ENCODE measurements around the gene NTN1. TPM values are rescaled to one million over a fixed set of nuclear protein-coding genes. Genes with fewer than 3 reads are reported as not detected.
"Not testable (repeated sequence)": the region's sequence is repeated elsewhere in the genome, so short reads cannot be mapped to it uniquely, and the experiment has no call there.

NTN1 gene
- total RNA-seq, 2 experiments from 2014 or later = 0.09 TPM; not detected in 1

DNA sequence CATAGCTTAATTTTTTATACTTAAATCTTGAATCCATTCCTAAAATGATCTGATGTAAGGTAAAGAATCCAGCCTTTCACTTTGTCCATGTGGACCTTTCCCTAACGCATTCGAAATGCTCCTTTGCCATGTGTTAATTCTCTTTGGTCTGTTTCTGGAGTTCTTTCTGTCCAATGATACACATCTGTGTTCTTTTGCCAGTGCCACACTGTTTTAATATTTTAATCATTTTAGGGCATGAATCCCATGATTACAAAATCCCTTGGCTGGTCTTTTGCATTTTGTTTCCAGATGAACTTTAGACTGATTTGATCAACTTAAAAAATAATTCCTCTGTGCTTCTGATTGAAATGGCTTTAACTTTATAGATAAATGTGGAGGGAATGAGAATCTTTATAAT is 74.1 kb downstream of the NTN1 start:
- ATAC-seq (ENCODE audit: low read depth) = no peak
- H3K27me3 Mint-ChIP-seq = peaks cover 5% of the 10 kb centered on the region
- H3K36me3 Mint-ChIP-seq = no peaks in the 10 kb centered on the region
- no peaks in the 10 kb centered on the region for H3K9me3 Mint-ChIP-seq
- no peak overlapping the region for H3K4me3 Mint-ChIP-seq
- no peak overlapping the region for H3K27ac Mint-ChIP-seq
- DNase-seq = no peak
- H3K4me1 Mint-ChIP-seq = no peaks in the 10 kb centered on the region
- POLR2A ChIA-PET = no interaction called here

DNA sequence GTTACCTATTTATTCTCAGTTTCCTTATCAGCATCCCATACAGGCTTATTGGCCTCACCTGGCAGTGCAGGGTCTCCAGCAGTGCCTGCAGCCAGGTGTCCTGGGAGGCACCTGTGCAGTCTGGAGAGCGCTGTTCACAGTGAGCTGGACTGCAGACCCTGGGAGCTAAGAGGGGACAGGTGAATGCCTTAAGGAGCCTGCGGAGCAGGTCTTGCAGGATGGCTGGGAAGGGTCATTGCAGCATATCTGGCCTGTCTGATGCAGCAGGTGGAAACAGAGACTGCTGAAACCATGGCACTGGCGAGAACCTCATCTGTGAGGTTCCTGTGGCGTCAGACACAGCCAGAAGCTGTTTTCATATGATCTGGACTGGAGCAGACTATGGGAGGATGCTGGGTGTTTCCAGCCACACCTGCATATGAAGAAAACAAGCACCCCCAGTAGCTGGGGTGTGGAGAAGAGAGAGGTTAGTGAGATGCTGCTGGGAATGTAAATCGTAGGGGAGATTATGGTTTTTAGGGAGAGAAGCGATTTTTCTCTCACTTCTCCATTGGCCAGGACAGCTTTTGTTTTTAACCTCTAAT is 77.0 kb downstream of the NTN1 start:
- no peak overlapping the region for H3K27ac Mint-ChIP-seq
- H3K36me3 Mint-ChIP-seq = no peaks in the 10 kb centered on the region
- H3K27me3 Mint-ChIP-seq = peaks cover 5% of the 10 kb centered on the region
- peaks cover 10% of the 10 kb centered on the region for H3K9me3 Mint-ChIP-seq
- no peak for DNase-seq
- no peak for ATAC-seq (ENCODE audit: low read depth)
- H3K4me1 Mint-ChIP-seq = no peaks in the 10 kb centered on the region
- POLR2A ChIA-PET = no interaction called here
- H3K4me3 Mint-ChIP-seq = no peak overlapping the region

DNA sequence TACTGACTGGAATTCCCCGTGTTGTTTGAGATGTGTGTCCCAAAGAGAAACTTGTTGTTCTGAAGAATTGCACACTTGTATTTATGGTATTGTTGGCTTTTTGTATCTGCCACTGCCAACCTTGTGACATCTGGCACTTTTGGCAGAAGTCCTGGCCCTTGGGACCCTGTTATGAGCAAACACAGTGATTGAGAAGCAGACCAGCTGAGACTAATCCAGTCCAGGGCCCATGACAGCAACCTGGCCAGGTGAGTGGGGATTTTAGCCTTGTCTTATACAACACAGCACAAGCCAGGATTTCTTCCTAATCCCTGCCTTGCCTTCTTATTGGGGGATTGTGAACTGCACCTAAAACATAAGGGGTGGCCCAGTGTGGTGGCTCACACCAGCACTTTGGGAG is 80.0 kb downstream of the NTN1 start:
- no peak for DNase-seq
- Mint-ChIP-seq H3K4me3 (no peak overlapping the region), H3K27me3 (no peaks in the 10 kb centered on the region), H3K9me3 (peaks cover 11% of the 10 kb centered on the region), H3K27ac (no peak overlapping the region), H3K4me1 (no peaks in the 10 kb centered on the region), H3K36me3 (no peaks in the 10 kb centered on the region)
- POLR2A ChIA-PET = no interaction called here
- no peak for ATAC-seq (ENCODE audit: low read depth)

DNA sequence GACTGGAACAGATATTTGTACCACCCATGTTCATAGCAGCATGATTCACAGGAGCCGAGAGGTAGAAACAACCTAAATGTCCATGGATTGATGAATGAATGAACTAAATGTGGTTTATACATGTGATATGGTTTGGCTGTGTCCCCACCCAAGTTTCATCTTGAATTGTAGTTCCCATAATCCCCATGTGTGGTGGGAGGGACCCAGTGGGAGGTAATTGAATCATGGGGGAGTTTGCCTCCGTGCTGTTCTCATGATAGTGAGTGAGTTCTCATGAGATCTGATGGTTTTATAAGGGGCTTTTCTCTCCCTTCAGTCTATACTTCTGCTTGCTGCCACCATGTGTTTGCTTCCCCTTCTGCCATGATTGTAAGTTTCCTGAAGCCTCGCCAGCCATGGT is 81.9 kb downstream of the NTN1 start:
- H3K27me3 Mint-ChIP-seq; H3K36me3 Mint-ChIP-seq; H3K4me3 Mint-ChIP-seq; ATAC-seq (ENCODE audit: low read depth); DNase-seq; POLR2A ChIA-PET; H3K27ac Mint-ChIP-seq; H3K4me1 Mint-ChIP-seq: not testable (repeated sequence)
- H3K9me3 Mint-ChIP-seq = peaks cover 11% of the 10 kb centered on the region

DNA sequence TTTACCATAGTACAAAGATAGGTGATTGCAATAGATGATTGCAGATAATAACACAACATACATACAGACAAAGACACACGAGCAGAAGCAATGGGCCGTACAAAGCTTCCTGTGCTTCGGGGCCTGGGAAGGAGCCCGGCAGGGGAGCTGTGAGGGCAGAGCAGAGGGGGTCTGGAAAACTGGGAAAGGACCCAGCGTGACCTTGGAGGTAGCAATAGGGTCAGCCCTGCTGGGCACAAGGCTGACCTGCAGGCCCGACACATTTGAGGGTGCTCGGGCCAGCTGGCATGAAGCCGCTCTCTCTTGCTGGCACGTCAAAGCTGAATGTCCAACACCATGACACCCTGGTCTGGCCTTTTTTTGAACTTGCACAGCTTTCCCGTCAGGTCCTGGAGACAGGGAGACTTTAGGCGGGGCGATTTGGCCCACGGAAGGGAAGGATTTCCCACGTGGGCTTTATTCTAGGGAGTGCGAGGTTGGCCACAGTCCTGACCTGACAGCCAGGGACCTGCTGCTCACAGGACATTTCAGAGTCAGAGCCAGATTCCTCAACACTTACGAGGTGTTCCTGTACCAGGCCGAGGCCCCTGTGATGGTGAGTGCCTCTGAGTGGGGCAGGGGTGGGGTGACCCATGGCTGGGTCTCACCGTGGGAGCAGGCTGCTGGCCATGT is 83.2 kb downstream of the NTN1 start:
- peaks cover 5% of the 10 kb centered on the region for H3K27me3 Mint-ChIP-seq
- no peaks in the 10 kb centered on the region for H3K36me3 Mint-ChIP-seq
- POLR2A ChIA-PET = no interaction called here
- no peaks in the 10 kb centered on the region for H3K4me1 Mint-ChIP-seq
- H3K4me3 Mint-ChIP-seq = no peak overlapping the region
- DNase-seq (no peak), ATAC-seq (ENCODE audit: low read depth) (no peak)
- no peak overlapping the region for H3K27ac Mint-ChIP-seq
- H3K9me3 Mint-ChIP-seq = peaks cover 11% of the 10 kb centered on the region

DNA sequence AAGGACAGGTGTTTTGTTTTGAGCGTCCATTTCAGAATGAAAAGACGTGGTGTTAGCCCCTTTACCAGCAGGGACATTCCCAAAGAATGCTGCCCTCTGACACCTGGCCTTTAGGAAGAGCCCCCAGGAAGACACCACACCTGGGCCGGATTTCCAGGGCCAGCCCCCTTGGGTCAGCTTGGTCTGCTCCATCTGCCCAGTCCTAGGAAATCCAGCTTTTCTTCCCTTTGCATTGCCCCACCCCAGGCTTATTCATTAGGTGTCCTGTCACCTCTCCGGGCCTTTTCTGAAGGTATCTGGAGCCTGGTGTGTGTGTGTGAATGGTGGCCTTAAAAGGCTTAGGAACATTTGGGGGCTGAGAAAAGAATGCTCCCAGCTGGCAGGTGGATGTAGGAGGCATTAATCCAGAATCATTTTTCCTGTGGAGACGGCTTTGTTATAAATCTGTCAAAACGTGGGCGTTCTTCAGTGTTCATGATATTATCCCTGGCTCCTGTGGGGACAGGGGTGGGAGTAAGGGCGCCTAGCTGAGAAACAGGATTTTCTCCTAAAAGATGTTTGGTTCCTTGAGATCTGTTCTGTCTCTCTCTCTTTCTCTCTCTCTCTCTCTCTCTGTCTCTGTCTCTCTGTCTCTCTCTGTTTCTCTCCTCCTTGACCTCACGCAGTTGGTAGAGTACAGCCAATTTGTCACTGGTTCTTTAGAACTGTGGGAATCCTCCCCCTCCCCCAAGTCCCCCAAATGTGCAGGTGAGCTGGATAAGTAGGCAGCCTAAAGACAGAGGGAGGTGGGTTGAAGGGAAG is 84.0 kb downstream of the NTN1 start:
- DNase-seq (no peak), ATAC-seq (ENCODE audit: low read depth) (no peak)
- peaks cover 5% of the 10 kb centered on the region for H3K27me3 Mint-ChIP-seq
- POLR2A ChIA-PET = no interaction called here
- H3K4me1 Mint-ChIP-seq = no peaks in the 10 kb centered on the region
- H3K27ac Mint-ChIP-seq = no peak overlapping the region
- peaks cover 11% of the 10 kb centered on the region for H3K9me3 Mint-ChIP-seq
- no peaks in the 10 kb centered on the region for H3K36me3 Mint-ChIP-seq
- no peak overlapping the region for H3K4me3 Mint-ChIP-seq

DNA sequence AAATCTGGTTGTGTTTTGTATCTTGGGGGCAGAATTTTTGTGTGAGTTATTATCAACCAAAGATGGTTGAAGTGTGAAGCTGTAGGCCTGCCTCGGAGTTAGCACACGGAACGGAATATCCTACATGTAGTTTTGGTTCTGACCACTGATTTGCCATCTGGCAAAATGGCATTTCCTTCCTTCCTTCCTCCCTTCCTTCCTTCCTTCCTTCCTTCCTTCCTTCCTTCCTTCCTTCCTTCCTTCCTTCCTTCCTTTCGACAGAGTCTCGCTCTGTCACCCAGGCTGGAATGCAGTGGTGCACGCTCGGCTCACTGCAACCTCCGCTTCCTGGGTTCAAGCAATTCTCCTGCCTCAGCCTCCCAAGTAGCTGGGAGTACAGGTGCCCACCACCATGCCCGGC is 85.0 kb downstream of the NTN1 start:
- H3K27ac Mint-ChIP-seq; POLR2A ChIA-PET; DNase-seq; ATAC-seq (ENCODE audit: low read depth); H3K4me1 Mint-ChIP-seq; H3K36me3 Mint-ChIP-seq; H3K4me3 Mint-ChIP-seq; H3K27me3 Mint-ChIP-seq; H3K9me3 Mint-ChIP-seq: not testable (repeated sequence)

DNA sequence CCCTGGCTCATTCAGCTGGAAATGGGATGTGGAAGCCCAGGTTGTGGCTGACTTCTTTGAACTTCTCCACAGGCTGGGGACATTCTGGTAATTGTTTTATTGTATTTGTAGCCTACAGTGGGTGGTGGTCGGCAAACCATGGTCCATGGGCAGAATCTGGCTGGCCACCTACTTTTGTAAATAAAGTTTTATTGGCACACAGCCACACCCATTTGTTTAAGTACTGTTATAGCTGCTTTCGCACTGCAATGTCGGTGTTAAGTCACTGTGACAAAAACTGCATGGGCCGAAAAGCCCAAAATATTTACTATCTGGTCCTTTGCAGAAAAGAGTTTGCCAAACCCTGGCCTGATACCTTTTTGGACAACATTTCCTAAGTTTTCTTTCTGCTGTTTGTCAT is 86.2 kb downstream of the NTN1 start:
- Mint-ChIP-seq H3K4me1 (no peaks in the 10 kb centered on the region), H3K27me3 (peaks cover 7% of the 10 kb centered on the region), H3K9me3 (peaks cover 5% of the 10 kb centered on the region), H3K4me3 (no peak overlapping the region), H3K27ac (no peak overlapping the region), H3K36me3 (no peaks in the 10 kb centered on the region)
- ATAC-seq (ENCODE audit: low read depth) (no peak), DNase-seq (no peak)
- POLR2A ChIA-PET = no interaction called here

DNA sequence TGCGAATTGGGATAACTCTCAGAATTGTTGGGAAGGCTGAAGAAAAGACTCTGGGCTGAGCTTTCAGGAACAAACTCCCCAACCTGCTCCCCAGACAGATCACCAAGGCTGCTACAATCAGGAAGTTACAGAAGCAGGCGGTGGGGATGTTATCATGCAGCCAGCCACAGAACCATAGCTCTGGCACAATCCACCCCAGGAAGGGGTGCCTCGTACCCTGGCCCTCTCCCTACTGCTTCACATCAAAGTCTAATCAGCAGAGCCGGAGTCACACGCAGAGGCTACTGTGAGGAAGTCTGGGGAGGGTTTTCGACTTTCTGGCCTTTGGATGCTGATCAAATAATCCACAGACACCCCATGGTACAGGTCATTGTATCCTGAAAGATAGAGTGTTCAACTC is 86.8 kb downstream of the NTN1 start:
- peaks cover 1% of the 10 kb centered on the region for H3K9me3 Mint-ChIP-seq
- ATAC-seq (ENCODE audit: low read depth) (no peak), DNase-seq (no peak)
- peaks cover 7% of the 10 kb centered on the region for H3K27me3 Mint-ChIP-seq
- POLR2A ChIA-PET = interaction anchor here (0.6 kb wide), 1 partner anchor 100 kb away, joined by 4 read pairs; no protein-coding TSS in a partner anchor
- no peak overlapping the region for H3K27ac Mint-ChIP-seq
- no peaks in the 10 kb centered on the region for H3K36me3 Mint-ChIP-seq
- H3K4me3 Mint-ChIP-seq = no peak overlapping the region
- no peaks in the 10 kb centered on the region for H3K4me1 Mint-ChIP-seq

DNA sequence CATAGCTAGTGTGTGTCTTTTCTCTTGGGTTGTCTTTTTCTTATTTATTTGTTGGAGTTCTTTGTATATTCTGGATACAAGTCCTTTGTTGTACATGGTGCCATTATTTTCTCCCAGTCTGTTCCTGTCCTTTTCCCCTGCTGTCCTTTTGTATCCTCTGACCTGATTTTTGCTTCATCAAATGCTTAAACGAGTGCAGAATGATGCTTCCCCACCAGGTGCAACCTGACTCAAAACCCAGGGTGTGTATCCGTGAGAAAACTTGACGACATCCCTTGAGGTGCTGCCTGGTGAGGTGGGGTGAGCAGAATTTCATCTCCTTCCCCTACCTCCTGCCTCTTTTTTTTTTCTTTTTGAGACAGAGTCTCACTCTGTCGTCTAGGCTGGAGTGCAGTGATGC is 88.6 kb downstream of the NTN1 start:
- Mint-ChIP-seq H3K27me3 (peaks cover 7% of the 10 kb centered on the region), H3K4me3 (no peak overlapping the region), H3K4me1 (peaks cover 3% of the 10 kb centered on the region), H3K36me3 (no peaks in the 10 kb centered on the region), H3K27ac (no peak overlapping the region), H3K9me3 (no peaks in the 10 kb centered on the region)
- ATAC-seq (ENCODE audit: low read depth) = no peak
- POLR2A ChIA-PET = no interaction called here
- no peak for DNase-seq

DNA sequence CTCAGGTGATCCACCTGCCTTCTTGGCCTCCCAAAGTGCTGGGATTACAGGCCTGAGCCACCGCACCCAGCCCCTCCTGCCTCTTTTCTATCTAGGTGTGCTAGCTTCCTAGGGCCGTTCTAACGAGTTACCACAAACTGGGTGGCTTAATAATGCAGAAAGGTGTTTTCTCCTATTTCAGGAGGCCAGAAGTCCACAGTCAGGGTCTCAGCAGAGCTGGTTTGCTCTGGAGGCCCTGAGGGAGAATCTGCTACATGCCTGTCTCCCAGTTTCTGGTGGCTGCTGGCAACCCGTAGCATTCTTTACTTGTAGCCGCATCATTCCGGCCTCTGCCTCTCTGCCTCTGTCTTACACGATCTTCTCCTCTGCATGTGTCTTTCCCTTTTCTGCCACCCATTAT is 89.2 kb downstream of the NTN1 start:
- Mint-ChIP-seq H3K36me3 (no peaks in the 10 kb centered on the region), H3K4me3 (no peak overlapping the region), H3K9me3 (no peaks in the 10 kb centered on the region), H3K27me3 (peaks cover 7% of the 10 kb centered on the region), H3K4me1 (peaks cover 4% of the 10 kb centered on the region), H3K27ac (no peak overlapping the region)
- DNase-seq = no peak
- ATAC-seq (ENCODE audit: low read depth) = no peak
- POLR2A ChIA-PET = no interaction called here

DNA sequence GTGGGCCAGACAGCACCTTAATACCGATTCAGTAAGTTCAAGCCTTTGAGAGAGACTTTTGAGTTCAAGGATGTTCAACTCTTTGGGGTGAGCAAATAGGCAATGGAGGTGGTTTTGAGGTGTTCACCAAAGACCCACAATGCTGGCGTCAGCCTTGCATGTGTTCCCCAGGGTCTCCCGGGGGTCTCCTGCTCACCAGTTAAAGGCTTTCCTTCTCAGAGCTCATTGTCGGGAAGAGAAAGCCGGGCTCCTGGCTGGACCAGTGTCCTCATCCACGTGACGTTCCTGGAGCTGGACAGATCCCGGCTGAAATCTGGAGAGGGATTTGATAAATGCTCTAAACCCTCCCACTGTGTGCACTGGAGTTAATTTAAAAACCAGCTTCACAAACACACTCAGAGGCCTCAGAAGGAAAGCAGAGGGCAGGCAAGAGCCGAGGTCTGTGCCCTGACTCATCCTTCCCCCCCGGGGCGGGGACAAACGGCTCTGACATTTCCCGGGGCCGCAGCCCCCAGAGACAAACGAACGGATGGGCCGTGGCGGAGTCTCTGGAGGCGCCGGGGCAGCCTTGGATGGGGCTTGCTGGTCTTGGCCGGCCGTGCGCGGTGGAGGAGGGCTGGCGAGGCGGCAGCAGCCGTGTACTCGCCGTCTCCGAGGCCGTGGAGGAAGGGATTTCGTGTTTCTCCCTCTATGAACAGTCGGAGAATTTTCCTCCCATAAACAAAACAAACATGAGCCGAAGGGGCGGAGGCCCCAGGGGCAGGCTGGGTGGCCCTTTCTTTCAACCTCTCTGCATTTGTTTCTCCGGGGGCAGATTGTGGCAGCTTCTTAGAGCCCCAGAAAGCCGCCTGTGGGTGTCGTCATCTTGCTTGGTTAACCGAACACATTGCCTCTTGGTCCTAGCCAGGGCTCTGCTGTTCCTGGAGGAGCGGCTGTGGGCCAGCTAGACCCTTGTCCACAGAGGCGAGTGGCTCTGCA is 94.2 kb downstream of the NTN1 start:
- Mint-ChIP-seq H3K4me3 (peak overlapping the region; percentile 50), H3K36me3 (no peaks in the 10 kb centered on the region), H3K27ac (no peak overlapping the region), H3K27me3 (peaks cover 5% of the 10 kb centered on the region), H3K9me3 (no peaks in the 10 kb centered on the region), H3K4me1 (peaks cover 4% of the 10 kb centered on the region)
- DNase-seq (peak; percentile 60), ATAC-seq (ENCODE audit: low read depth) (peak; percentile 90)
- POLR2A ChIA-PET = no interaction called here

DNA sequence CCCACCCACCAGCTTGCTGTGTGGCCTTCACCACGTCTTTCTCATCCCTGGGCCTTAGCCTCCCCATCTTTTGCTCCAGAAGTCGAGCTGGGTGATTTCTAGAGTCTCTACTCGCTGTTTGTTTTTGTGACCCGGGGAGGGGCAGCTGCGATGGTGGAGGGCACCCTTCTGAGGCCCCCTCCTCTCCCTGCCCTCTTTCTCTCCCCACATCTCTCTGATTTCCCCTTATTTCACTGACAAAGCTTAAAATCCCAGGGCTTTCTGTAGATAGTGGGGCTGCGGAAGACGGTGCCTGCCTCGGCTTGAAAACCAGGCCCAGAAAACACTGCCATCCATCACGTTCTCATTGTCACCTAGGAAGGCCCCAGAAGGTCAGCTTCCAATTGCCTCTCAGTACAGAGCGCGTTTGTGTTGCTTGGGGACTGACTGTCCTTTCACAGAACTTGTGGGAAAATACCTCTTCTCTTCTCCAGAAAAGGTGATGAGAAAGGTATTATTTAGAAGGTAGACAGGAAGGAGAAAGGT is 95.1 kb downstream of the NTN1 start:
- peak overlapping the region; percentile 33 for H3K4me3 Mint-ChIP-seq

More for the DNA sequence above, 95.1 kb downstream of the NTN1 start:
- Mint-ChIP-seq H3K4me1 (peaks cover 4% of the 10 kb centered on the region), H3K36me3 (no peaks in the 10 kb centered on the region), H3K9me3 (no peaks in the 10 kb centered on the region), H3K27ac (no peak overlapping the region), H3K27me3 (peaks cover 2% of the 10 kb centered on the region)
- no peak for ATAC-seq (ENCODE audit: low read depth)
- DNase-seq = no peak
- POLR2A ChIA-PET = no interaction called here
